Adrenal gland (tissue), 12 donors: Measurements from ENCODE around the gene HNRNPDL. TPM values are rescaled to one million over a fixed set of nuclear protein-coding genes. Genes with fewer than 3 reads are reported as not detected.

ENCODE experiments used
- DNase-seq, 7 donors: peaks; one replicate each; pipeline ENCODE4 v3.0.0-alpha.2; 2019 to 2020
- H3K27ac ChIP-seq, 5 donors: fragments of 200-600 bp; sonication (generic) in 4 of 5; 1 replicate in 3 of 5; 2 replicates in 2 of 5; pipeline versions ENCODE4 v1.5.1 to v1.8.0; 2016 to 2020; ENCODE audit warnings: mild to moderate bottlenecking in 1 of 5
- H3K27me3 ChIP-seq: fragments of 200-600 bp; 2 replicates; pipeline ENCODE4 v1.8.0; 2021
- H3K36me3 ChIP-seq, 2 donors: fragments of 200-600 bp; replicated peaks in 1 of 2; 1 replicate in 1 of 2; 2 replicates in 1 of 2; pipeline versions ENCODE4 v1.5.1 to v1.8.0; 2018 to 2022
- H3K4me1 ChIP-seq, 2 donors: fragments of 200-600 bp; replicated peaks in 1 of 2; 1 replicate in 1 of 2; 2 replicates in 1 of 2; pipeline versions ENCODE4 v1.5.1 to v1.8.0; 2018 to 2021
- H3K4me3 ChIP-seq, 4 donors: fragments of 200-600 bp; sonication (generic) in 3 of 4; one replicate each; pipeline ENCODE4 v1.5.1; 2016 to 2018
- H3K9me3 ChIP-seq, 3 donors: fragments of 200-600 bp; sonication (generic) in 1 of 3; replicated peaks in 1 of 3; 1 replicate in 2 of 3; 2 replicates in 1 of 3; pipeline versions ENCODE4 v1.5.1 to v1.8.0; 2016 to 2021
- POLR2A ChIP-seq, 2 donors: fragments of 450-650 bp; IDR thresholded peaks; one replicate each; pipeline ENCODE4 v1.6.1; 2017; ENCODE audit warnings: antibody characterized with exemption in 2 of 2, mild to moderate bottlenecking in 2 of 2, moderate library complexity in 1 of 2
- WGBS, 4 donors: extraction: QIAGEN DNeasy Blood & Tissue Kit in 2 of 4; methylation state at CpG; one replicate each; pipeline versions ENCODE4 v1.1.5 to v1.1.7; 2013 to 2017; 5-methylcytosine and 5-hydroxymethylcytosine counted together
- intact Hi-C, 2 donors: fragments of 100-400 bp; cut with DNase I; formaldehyde crosslinking; loops; one replicate each; pipeline versions ENCODE4 v1.14.1 to v1.15.0; 2022 to 2023
- polyA plus RNA-seq, 3 donors: library from polyadenylated mRNA; stranded (reverse); fragments of 200-250 nt in 2 of 3; fragments of 350-450 nt in 1 of 3; fragmentation: Illumina TruSeq in 1 of 3; extraction: RNeasy Lipid Tissue Mini Kit (QIAGEN cat#74804) in 1 of 3; gene quantifications; one replicate each; pipeline ENCODE4 v1.2.3, GENCODE V29; 2013 to 2014
- total RNA-seq, 9 donors: library from RNA; depleted of rRNA in 4 of 9; stranded (reverse); fragments of >200 nt in 4 of 9; fragments of 120-200 nt in 1 of 9; fragmentation: NEBNext Ultra II Directional in 1 of 9; extraction: Animal tissue kit (Norgen Biotek cat#: 25700) in 1 of 9; gene quantifications; one replicate each; pipeline versions ENCODE4 v1.1.0 to v1.2.4, GENCODE V29; 2013 to 2023
- TF ChIP-seq, protein P1 (sequence below), 6 experiments: fragments of 450-650 bp in 4 of 6; fragments of 200-600 bp in 2 of 6; sonication (generic) in 1 of 6; IDR thresholded peaks; 1 replicate in 5 of 6; 2 replicates in 1 of 6; pipeline versions ENCODE4 v1.5.1 to v1.8.0; 2016 to 2021; ENCODE audit warnings: antibody characterized with exemption in 6 of 6, mild to moderate bottlenecking in 2 of 6, moderate library complexity in 1 of 6
- donor health status: healthy with polysubstance abuse.
- donor health status: Bipolar disorder and iron deficiency.
- donor health status: DM: yes; HTN: yes; CAD: no.
- donor health status: DM: no; HTN: no; CAD: no.
- donor health status: DM: no; HTN: no; CAD: no.
- donor health status: DM: yes; HTN: yes; CAD: no.

HNRNPDL gene
- total and polyA plus RNA-seq, 12 donors = 76.2 to 285 (median 176) TPM

DNA sequence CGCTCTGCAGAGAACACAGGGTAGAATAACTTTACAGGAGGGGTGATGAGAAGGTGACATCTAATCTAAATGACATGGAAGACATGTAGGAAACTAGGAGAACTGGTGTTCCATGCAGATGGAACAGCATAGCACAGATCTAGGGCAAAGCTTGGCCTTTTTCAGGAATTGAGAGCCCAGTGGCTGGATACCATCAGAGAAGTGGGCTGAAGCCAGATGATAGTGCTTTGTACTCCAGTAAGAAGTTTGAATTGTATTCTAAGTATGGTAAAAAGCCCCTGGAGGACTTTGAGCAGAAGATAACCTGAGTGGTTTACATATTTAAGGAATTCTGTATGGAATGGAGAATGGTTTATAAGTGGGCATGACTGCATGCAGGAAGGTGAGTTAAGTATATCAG is 33.0 kb upstream of the HNRNPDL start:
- 95 to 100% (median 97%) methylated on average over 1 of the region's 1 CpG for WGBS, 4 donors
- intact Hi-C loops = loop anchor here (10.0 kb wide), 1 partner anchor 282 kb away; no protein-coding TSS in a partner anchor
- no peak overlapping the region for H3K27ac ChIP-seq
- DNase-seq = no peak
- H3K4me3 ChIP-seq = no peak overlapping the region
- no peaks in the 10 kb centered on the region for H3K27me3 ChIP-seq
- no peaks in the 10 kb centered on the region for H3K9me3 ChIP-seq
- peaks cover 0 to 12% of the 10 kb centered on the region in 2 donors for H3K36me3 ChIP-seq
- peaks cover 4 to 9% of the 10 kb centered on the region in 2 donors for H3K4me1 ChIP-seq
- no peak for TF ChIP-seq POLR2A (IDR thresholded peaks at IDR 0.05)
- TF ChIP-seq, protein P1, sequence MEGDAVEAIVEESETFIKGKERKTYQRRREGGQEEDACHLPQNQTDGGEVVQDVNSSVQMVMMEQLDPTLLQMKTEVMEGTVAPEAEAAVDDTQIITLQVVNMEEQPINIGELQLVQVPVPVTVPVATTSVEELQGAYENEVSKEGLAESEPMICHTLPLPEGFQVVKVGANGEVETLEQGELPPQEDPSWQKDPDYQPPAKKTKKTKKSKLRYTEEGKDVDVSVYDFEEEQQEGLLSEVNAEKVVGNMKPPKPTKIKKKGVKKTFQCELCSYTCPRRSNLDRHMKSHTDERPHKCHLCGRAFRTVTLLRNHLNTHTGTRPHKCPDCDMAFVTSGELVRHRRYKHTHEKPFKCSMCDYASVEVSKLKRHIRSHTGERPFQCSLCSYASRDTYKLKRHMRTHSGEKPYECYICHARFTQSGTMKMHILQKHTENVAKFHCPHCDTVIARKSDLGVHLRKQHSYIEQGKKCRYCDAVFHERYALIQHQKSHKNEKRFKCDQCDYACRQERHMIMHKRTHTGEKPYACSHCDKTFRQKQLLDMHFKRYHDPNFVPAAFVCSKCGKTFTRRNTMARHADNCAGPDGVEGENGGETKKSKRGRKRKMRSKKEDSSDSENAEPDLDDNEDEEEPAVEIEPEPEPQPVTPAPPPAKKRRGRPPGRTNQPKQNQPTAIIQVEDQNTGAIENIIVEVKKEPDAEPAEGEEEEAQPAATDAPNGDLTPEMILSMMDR (IDR thresholded peaks at IDR 0.05) = no peak

DNA sequence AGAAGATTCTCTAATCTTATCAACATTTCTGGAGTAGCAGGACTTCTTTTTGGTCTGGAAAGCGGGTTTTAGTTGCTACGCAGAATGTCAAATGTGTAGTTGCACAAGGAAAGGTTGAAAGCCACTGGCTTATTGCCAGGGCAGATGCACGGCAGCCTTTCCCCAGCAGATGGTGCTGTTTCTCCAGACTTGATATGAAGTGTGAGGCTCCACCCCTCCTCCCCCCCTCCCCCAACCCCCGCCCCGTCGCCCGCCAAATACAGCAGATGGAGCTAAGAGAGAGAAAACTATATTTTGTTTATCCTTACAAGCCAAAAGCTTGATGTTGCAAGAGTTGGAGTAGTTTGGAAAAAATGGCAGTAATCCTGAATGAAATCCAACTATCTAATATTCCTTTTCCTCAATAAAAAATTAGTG is 32.2 kb upstream of the HNRNPDL start:
- H3K4me1 ChIP-seq = peaks cover 4 to 9% of the 10 kb centered on the region in 2 donors
- peak overlapping the region in 4 of 5 donors; percentile 0 to 70 (median 38) for H3K27ac ChIP-seq
- TF ChIP-seq POLR2A (IDR thresholded peaks at IDR 0.05) = no peak
- TF ChIP-seq, protein P1 (IDR thresholded peaks at IDR 0.05) = peak; percentile 64 to 88 (median 80)
- H3K9me3 ChIP-seq = no peaks in the 10 kb centered on the region
- no peaks in the 10 kb centered on the region for H3K27me3 ChIP-seq
- peak; percentile 86 to 99 (median 94) for DNase-seq
- peaks cover 0 to 12% of the 10 kb centered on the region in 2 donors for H3K36me3 ChIP-seq
- 3 to 7% (median 4%) methylated on average over 7 of the region's 7 CpGs for WGBS, 4 donors
- H3K4me3 ChIP-seq = no peak overlapping the region
- intact Hi-C loops = loop anchor here (10.0 kb wide), 1 partner anchor 282 kb away; no protein-coding TSS in a partner anchor

DNA sequence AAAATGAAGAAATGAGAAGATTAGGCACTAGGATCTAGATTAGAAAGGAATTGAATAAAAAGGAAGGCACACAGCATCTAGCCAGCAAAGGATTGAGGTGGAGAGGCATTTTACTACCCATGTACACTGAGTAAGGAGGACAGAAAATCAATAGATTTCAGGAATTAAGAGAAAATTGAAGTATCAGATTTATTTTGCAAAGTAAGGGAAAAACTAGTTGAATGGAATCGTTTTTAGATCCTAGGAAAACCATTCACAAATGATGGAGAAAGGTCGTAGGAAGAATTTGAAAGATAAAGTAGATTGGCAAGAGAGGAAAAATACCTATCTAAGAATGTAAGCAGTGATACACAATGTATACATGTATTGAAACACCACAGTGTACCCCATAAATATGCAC is 31.4 kb upstream of the HNRNPDL start:
- Histone ChIP-seq H3K36me3 (peaks cover 0 to 18% of the 10 kb centered on the region in 2 donors), H3K27ac (peak overlapping the region in 4 of 5 donors; percentile 0 to 70 (median 38)), H3K4me3 (no peak overlapping the region), H3K9me3 (no peaks in the 10 kb centered on the region), H3K4me1 (peaks cover 4 to 9% of the 10 kb centered on the region in 2 donors), H3K27me3 (no peaks in the 10 kb centered on the region)
- TF ChIP-seq, protein P1 (IDR thresholded peaks at IDR 0.05) = no peak
- TF ChIP-seq POLR2A (IDR thresholded peaks at IDR 0.05) = no peak
- no peak for DNase-seq
- 85 to 94% (median 88%) methylated on average over 2 of the region's 2 CpGs for WGBS, 4 donors
- intact Hi-C loops = loop anchor here (10.0 kb wide), 1 partner anchor 283 kb away; no protein-coding TSS in a partner anchor

DNA sequence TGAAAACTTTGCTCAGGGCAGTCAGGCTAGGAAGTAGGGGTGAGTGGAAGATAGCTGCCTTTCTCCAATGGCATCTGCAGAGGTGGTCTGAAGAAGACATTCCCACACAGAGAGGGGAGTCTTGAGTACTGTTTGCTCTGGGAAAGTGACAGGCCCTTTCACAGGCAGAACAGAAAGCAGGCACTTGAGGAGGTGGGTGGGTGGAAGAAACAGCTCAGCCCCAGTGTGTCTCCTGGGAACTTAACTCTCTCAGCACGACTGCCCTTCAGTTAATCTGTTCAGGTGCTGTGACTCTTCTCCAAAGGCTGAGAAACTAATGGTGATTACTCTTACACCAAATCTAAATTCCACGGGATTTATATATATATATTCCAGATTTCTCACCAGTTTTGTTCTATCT is 28.5 kb upstream of the HNRNPDL start:
- Histone ChIP-seq H3K9me3 (no peaks in the 10 kb centered on the region), H3K27me3 (no peaks in the 10 kb centered on the region), H3K27ac (no peak overlapping the region), H3K4me1 (peaks cover 4 to 9% of the 10 kb centered on the region in 2 donors), H3K4me3 (no peak overlapping the region), H3K36me3 (peaks cover 0 to 26% of the 10 kb centered on the region in 2 donors)
- no peak for DNase-seq
- TF ChIP-seq, protein P1 (IDR thresholded peaks at IDR 0.05) = no peak
- no peak for TF ChIP-seq POLR2A (IDR thresholded peaks at IDR 0.05)
- intact Hi-C loops = no loop called here
- WGBS, 4 donors = 71 to 94% (median 85%) methylated on average over 2 of the region's 2 CpGs
